GM12875 (cell line): ENCODE measurements around the gene MAP4K1.

Experiments used
- H3K4me3 ChIP-seq: one replicate; pipeline ENCODE4 v1.5.1; 2011; ENCODE audit warnings: low read depth, low read length, control low read depth
- TF ChIP-seq, protein P1 (sequence below): IDR thresholded peaks from 2 replicates; pipeline ENCODE4 v1.5.1; 2011; ENCODE audit warnings: low read depth, mild to moderate bottlenecking, control low read depth, inconsistent platforms, low read length, moderate library complexity, borderline replicate concordance; ENCODE audit not compliant: insufficient read depth

Gene MAP4K1

DNA sequence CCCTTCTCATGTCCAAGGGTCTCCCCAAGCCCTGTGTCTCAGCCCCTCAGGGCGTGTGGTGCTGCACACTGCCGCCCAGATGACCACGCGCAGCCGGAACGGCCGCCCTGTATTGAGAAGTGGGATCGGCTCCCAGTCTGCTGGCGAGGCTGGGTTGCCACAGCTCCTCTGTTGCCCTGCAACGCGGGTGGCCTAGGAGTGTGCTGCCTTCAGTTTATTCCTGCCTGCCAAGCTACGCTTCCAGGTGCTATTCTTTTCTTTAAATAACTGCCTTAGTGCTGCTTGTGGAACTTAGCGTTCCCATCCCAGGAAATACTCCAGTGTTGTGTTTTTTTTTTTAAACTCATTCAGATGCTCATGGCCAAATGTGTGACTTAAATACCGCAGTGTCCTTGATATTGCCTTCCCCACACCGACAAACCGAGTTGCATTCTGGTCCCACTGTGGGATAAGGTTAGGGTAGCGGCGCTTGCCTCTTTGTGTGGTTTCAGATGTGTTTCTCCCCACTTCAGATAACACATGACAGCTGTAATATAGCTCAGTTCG is 46.3 kb upstream of the MAP4K1 start:
- TF ChIP-seq, protein P1, sequence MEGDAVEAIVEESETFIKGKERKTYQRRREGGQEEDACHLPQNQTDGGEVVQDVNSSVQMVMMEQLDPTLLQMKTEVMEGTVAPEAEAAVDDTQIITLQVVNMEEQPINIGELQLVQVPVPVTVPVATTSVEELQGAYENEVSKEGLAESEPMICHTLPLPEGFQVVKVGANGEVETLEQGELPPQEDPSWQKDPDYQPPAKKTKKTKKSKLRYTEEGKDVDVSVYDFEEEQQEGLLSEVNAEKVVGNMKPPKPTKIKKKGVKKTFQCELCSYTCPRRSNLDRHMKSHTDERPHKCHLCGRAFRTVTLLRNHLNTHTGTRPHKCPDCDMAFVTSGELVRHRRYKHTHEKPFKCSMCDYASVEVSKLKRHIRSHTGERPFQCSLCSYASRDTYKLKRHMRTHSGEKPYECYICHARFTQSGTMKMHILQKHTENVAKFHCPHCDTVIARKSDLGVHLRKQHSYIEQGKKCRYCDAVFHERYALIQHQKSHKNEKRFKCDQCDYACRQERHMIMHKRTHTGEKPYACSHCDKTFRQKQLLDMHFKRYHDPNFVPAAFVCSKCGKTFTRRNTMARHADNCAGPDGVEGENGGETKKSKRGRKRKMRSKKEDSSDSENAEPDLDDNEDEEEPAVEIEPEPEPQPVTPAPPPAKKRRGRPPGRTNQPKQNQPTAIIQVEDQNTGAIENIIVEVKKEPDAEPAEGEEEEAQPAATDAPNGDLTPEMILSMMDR = no peak
- H3K4me3 ChIP-seq = no peak overlapping the region

DNA sequence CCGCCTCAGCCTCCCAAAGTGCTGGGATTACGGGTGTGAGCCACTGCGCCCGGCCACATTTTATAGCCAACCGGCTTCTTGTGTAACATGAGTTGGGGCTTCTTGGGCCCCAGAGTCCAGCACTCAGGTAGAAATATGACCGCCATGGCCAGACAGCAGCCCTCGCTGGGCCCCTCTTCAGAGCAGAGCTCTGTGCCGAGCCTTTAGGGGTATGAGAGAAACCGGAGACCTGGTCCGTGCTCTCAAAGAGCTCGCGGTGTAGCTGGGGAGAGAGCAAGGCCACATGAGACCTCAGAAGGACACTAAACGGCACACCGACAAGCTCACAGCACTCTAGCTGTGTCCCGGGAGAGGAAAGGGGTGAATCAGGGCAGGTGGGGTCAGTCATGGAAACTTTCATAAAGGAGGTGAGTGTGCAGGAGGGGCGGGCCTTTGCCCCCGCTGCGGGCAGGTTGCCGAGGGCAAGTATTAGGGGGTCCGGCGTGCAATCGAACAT is 45.5 kb upstream of the MAP4K1 start:
- TF ChIP-seq, protein P1 = no peak
- H3K4me3 ChIP-seq = no peak overlapping the region

DNA sequence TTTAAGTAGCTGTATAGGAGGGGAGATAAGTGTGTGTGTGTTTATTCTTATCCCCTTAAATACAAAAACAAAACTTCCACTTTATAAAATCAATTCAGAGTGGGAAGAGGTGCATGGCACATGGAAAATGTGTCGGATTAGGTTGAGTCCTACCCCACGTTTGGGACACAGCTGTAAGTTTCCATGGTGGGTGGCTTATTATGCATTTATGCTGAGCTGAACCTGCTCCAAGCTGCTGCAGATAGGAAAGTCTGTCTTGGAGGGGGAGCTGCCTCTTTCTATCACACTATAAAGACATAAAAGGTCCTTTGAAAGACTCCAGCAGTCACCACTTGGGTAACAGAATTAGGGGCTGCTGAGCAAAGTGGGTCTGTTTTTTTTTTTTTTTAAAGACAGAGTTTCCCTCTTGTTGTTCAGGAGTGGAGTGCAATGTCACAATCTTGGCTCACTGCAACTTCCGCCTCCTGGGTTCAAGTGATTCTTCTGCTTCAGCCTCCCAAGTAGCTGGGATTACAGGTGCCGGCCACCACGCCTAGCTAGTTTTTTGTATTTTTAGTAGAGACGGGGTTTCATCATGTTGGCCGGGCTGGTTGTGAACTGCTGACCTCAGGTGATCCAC is 44.9 kb upstream of the MAP4K1 start:
- no peak overlapping the region for H3K4me3 ChIP-seq
- TF ChIP-seq, protein P1 = no peak

DNA sequence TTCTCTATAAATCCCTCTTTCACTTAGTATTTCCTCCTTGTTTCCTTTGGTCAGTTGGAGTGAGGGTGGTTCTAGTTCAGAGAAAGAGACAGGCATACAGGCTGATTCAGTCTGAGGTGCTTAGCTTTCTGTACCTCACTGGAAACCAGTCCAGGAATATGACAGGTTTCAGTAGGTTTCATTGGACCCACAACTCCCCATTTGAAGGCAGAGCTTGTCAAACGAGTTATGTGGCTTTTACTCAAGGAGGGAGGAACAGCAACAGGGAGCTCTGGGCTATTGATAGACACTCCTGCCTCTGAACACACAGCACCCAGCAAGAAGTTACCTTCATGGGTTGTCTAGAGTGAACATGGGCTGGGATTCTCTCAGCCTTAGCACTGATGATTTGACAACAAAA is 44.2 kb upstream of the MAP4K1 start:
- TF ChIP-seq, protein P1 = no peak

DNA sequence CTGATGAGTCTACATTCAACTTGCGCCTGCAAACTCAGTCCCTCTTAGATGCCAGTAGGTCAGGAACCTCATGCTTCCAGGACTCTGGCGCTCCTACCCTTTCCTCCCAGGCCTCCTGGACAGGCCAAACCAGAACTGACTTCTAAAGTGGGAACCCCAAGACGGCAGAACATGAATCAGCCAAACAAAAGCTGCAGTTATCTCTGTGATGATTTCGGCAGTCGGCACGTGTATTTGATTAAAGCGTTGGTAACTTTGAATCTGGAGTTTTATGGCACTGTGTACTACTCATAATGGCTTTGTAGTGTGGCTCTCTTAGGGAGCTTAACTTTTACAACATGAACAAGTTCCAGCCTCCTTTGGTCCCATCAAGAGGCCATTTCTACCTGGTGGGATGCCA is 43.4 kb upstream of the MAP4K1 start:
- TF ChIP-seq, protein P1 = no peak
- no peak overlapping the region for H3K4me3 ChIP-seq

More for the DNA sequence above, 44.2 kb upstream of the MAP4K1 start:
- H3K4me3 ChIP-seq = no peak overlapping the region

DNA sequence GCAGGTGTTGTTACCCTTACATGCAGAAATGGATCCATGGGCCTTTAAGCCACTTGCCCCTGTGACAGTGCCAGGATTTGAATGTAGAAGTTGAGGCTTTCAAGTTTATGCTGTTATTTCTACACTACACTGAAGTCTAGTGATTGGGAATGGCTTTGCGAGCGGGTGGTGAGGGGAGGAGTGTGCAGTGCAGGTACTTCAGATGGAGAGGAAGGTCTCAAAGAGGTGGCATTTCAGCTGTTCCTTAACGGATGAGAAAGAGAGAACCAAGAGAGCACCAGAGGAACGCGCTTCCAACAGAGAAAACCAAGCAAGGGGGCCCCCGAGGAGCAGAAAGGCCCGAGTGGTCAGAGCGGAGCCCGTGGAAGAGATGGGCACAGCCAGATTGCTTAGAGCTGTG is 43.0 kb upstream of the MAP4K1 start:
- TF ChIP-seq, protein P1 = no peak
- no peak overlapping the region for H3K4me3 ChIP-seq

DNA sequence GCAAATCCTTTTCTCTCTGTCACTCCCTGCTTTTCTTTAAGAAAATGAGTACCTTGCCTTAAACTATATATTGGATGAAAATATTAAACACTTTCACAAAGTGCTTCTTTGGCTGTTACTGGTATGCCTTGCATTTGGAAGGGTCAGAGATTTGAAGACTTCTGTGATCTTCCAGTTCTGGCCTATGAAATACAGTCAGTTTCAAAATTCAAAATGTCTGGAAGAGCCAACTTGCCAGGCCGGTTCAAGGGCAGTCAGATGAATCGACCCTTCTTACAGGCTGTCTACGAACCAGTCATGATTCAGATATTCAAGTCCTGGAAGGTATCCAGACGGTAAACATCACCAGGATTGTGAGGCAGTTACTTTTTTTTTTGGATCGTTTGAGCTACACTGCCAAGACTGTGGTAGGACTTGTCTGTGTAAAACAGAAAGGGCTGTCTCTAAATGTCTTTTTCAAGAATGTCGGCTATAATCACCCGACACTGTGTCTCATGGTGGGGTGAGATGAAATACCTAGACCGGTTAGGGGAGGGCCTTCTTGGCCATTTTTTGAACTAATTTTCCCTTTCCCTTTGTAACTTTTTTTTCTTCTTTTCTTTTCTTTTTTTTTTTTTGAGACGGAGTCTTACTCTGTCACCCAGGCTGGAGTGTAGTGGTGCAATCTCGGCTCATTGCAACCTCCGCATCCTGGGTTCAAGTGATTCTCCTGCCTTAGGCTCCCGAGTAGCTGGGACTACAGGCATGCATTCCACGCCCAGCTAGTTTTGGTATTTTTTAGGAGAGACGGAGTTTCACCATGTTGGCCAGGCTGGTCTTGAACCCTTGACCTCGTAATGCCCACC is 40.9 kb upstream of the MAP4K1 start:
- TF ChIP-seq, protein P1 = no peak
- H3K4me3 ChIP-seq = no peak overlapping the region
